Large intestine (tissue), 3 donors: Measurements from ENCODE around the gene SMCO3. TPM values are rescaled to one million over a fixed set of nuclear protein-coding genes. Genes with fewer than 3 reads are reported as not detected.
A peak's percentile ranks its signal among the peaks of the same experiment; 100 is the strongest.

Source experiments
- DNase-seq, 2 donors: peaks; one replicate each; pipeline versions ENCODE4 v3.0.0 to v3.0.0-alpha.2; 2013
- H3K27ac ChIP-seq: one replicate; pipeline ENCODE4 v1.5.1; 2013; ENCODE audit warnings: low read length
- H3K27me3 ChIP-seq: 2 replicates; pipeline ENCODE4 v1.6.1; 2013; ENCODE audit warnings: low read length; ENCODE audit not compliant: control insufficient read depth, insufficient read depth
- H3K36me3 ChIP-seq: 2 replicates; pipeline ENCODE4 v1.6.1; 2013; ENCODE audit warnings: low read length; ENCODE audit not compliant: control insufficient read depth, insufficient read depth
- H3K4me1 ChIP-seq: one replicate; pipeline ENCODE4 v1.6.1; 2013; ENCODE audit warnings: low read length; ENCODE audit not compliant: control insufficient read depth, insufficient read depth
- H3K4me3 ChIP-seq: one replicate; pipeline ENCODE4 v1.5.1; 2013; ENCODE audit warnings: low read length
- H3K9me3 ChIP-seq: one replicate; pipeline ENCODE4 v1.6.1; 2013; ENCODE audit warnings: mild to moderate bottlenecking, low read depth, low read length, moderate library complexity; ENCODE audit not compliant: control insufficient read depth
- WGBS: methylation state at CpG from one replicate; pipeline ENCODE4 v1.1.5; 2013; ENCODE audit warnings: low lambda C conversion rate; ENCODE audit not compliant: insufficient coverage; 5-methylcytosine and 5-hydroxymethylcytosine counted together
- polyA plus RNA-seq: library from polyadenylated mRNA; unstranded; fragments of 120-200 nt; gene quantifications from one replicate; pipeline ENCODE4 v1.2.1, GENCODE V29; 2013

Gene SMCO3
- polyA plus RNA-seq, 1 donor = 0.30 TPM

GRCh38 chr12:14775636-14775980, 38.4 kb downstream of the SMCO3 start:
- H3K27ac ChIP-seq = peak overlapping the region; percentile 95
- H3K4me1 ChIP-seq = peaks cover 20% of the 10 kb centered on the region
- H3K36me3 ChIP-seq = no peaks in the 10 kb centered on the region
- H3K9me3 ChIP-seq = no peaks in the 10 kb centered on the region
- DNase-seq = peak in 1 of 2 donors; percentile 73
- no peaks in the 10 kb centered on the region for H3K27me3 ChIP-seq
- 100% methylated on average over 1 of the region's 1 CpG for WGBS
- peak overlapping the region; percentile 79 for H3K4me3 ChIP-seq

- 0% methylated on average over 2 of the region's 34 CpGs for WGBS
- peak overlapping the region; percentile 95 for H3K27ac ChIP-seq
- peak; percentile 33 to 74 for DNase-seq
- H3K36me3 ChIP-seq = no peaks in the 10 kb centered on the region
- no peaks in the 10 kb centered on the region for H3K9me3 ChIP-seq
- peaks cover 20% of the 10 kb centered on the region for H3K4me1 ChIP-seq
- peak overlapping the region; percentile 79 for H3K4me3 ChIP-seq
- no peaks in the 10 kb centered on the region for H3K27me3 ChIP-seq
Observed at GRCh38 chr12:14774906-14775635, 38.9 kb downstream of the SMCO3 start.

- peak; percentile 98 for DNase-seq
- peaks cover 20% of the 10 kb centered on the region for H3K4me1 ChIP-seq
- whole genome bisulfite sequencing = 0% methylated on average over 1 of the region's 67 CpGs
- H3K4me3 ChIP-seq = peak overlapping the region; percentile 79
- no peaks in the 10 kb centered on the region for H3K27me3 ChIP-seq
- peak overlapping the region; percentile 95 for H3K27ac ChIP-seq
- H3K9me3 ChIP-seq = no peaks in the 10 kb centered on the region
- H3K36me3 ChIP-seq = no peaks in the 10 kb centered on the region
Observed at GRCh38 chr12:14774074-14774905, 39.7 kb downstream of the SMCO3 start.

- DNase-seq = no peak
- 0% methylated on average over 2 of the region's 16 CpGs for WGBS
Observed at GRCh38 chr12:14773685-14774073, 40.3 kb downstream of the SMCO3 start.

GRCh38 chr12:14772946-14773345, 41.0 kb downstream of the SMCO3 start:
- H3K4me3 ChIP-seq = peak overlapping the region; percentile 79
- H3K4me1 ChIP-seq = peaks cover 20% of the 10 kb centered on the region
- peak overlapping the region; percentile 95 for H3K27ac ChIP-seq
- 86% methylated on average over 2 of the region's 5 CpGs for WGBS
- no peaks in the 10 kb centered on the region for H3K9me3 ChIP-seq
- no peaks in the 10 kb centered on the region for H3K36me3 ChIP-seq
- H3K27me3 ChIP-seq = no peaks in the 10 kb centered on the region
- no peak for DNase-seq

More at GRCh38 chr12:14773685-14774073, 40.3 kb downstream of the SMCO3 start:
- Histone ChIP-seq H3K27ac (peak overlapping the region; percentile 95), H3K36me3 (no peaks in the 10 kb centered on the region), H3K9me3 (no peaks in the 10 kb centered on the region), H3K4me3 (peak overlapping the region; percentile 79), H3K4me1 (peaks cover 20% of the 10 kb centered on the region), H3K27me3 (no peaks in the 10 kb centered on the region)

- no CpG with 5 or more reads among the region's 6 CpGs for WGBS
- no peaks in the 10 kb centered on the region for H3K27me3 ChIP-seq
- peak overlapping the region; percentile 95 for H3K27ac ChIP-seq
- H3K4me3 ChIP-seq = peak overlapping the region; percentile 80
- peak in 1 of 2 donors; percentile 37 for DNase-seq
- peaks cover 13% of the 10 kb centered on the region for H3K4me1 ChIP-seq
- H3K9me3 ChIP-seq = no peaks in the 10 kb centered on the region
- H3K36me3 ChIP-seq = no peaks in the 10 kb centered on the region
Observed at GRCh38 chr12:14771651-14772137, 42.3 kb downstream of the SMCO3 start.

GRCh38 chr12:14770496-14771461, 43.2 kb downstream of the SMCO3 start:
- WGBS = 0% methylated on average over 2 of the region's 56 CpGs
- Histone ChIP-seq H3K27me3 (no peaks in the 10 kb centered on the region), H3K9me3 (no peaks in the 10 kb centered on the region), H3K36me3 (no peaks in the 10 kb centered on the region), H3K4me1 (peaks cover 4% of the 10 kb centered on the region), H3K27ac (peak overlapping the region; percentile 95), H3K4me3 (peak overlapping the region; percentile 80)
- DNase-seq = peak; percentile 95 to 97

GRCh38 chr12:14769969-14770495, 44.0 kb downstream of the SMCO3 start:
- peak; percentile 80 to 91 for DNase-seq
- H3K4me1 ChIP-seq = peaks cover 4% of the 10 kb centered on the region
- H3K36me3 ChIP-seq = no peaks in the 10 kb centered on the region
- peak overlapping the region; percentile 95 for H3K27ac ChIP-seq
- no peaks in the 10 kb centered on the region for H3K27me3 ChIP-seq
- no peaks in the 10 kb centered on the region for H3K9me3 ChIP-seq
- H3K4me3 ChIP-seq = peak overlapping the region; percentile 80
- no CpG with 5 or more reads among the region's 38 CpGs for WGBS

GRCh38 chr12:14769466-14769968, 44.5 kb downstream of the SMCO3 start:
- Histone ChIP-seq H3K27me3 (no peaks in the 10 kb centered on the region), H3K36me3 (no peaks in the 10 kb centered on the region), H3K4me3 (peak overlapping the region; percentile 80), H3K9me3 (no peaks in the 10 kb centered on the region), H3K27ac (peak overlapping the region; percentile 95), H3K4me1 (peaks cover 4% of the 10 kb centered on the region)
- WGBS = 0% methylated on average over 1 of the region's 26 CpGs
- DNase-seq = peak in 1 of 2 donors; percentile 39
